Stimulated activated CD4-positive, alpha-beta T cell treated with anti-CD3 and anti-CD28 coated beads, TNF-alpha, amount 100 ng/mL, for 24 hours (primary cell): ENCODE data around the gene OR4X2.
"Not testable (repeated sequence)": the region's sequence is repeated elsewhere in the genome, so short reads cannot be mapped to it uniquely, and the experiment has no call there.

Experiments
- DNase-seq, 3 experiments: peaks; one replicate each; pipeline ENCODE4 v3.0.0-alpha.2; 2020; ENCODE audit warnings: low read depth in 3 of 3

OR4X2 gene, protein sequence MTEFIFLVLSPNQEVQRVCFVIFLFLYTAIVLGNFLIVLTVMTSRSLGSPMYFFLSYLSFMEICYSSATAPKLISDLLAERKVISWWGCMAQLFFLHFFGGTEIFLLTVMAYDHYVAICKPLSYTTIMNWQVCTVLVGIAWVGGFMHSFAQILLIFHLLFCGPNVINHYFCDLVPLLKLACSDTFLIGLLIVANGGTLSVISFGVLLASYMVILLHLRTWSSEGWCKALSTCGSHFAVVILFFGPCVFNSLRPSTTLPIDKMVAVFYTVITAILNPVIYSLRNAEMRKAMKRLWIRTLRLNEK

DNA sequence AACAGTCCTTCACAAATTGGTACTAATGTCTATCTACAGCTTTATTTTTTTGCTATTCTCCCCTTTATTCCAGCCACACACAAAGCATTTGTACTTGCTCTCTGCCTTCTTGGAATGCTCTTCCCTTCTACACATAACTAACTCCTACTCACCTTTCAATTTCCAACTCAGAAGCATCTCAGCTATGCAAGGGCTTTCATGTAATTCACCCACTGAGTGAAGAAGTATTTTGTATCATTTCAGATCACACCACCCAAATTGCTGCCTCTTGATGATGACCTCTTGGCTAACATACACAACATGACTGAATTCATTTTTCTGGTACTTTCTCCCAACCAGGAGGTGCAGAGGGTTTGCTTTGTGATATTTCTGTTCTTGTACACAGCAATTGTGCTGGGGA is at the start of gene OR4X2:
OR4X2 (plus strand) TSS at position 301 of the 400 bp plus-strand sequence; CDS start at position 301, 0 bp downstream.
- no peak for DNase-seq

DNA sequence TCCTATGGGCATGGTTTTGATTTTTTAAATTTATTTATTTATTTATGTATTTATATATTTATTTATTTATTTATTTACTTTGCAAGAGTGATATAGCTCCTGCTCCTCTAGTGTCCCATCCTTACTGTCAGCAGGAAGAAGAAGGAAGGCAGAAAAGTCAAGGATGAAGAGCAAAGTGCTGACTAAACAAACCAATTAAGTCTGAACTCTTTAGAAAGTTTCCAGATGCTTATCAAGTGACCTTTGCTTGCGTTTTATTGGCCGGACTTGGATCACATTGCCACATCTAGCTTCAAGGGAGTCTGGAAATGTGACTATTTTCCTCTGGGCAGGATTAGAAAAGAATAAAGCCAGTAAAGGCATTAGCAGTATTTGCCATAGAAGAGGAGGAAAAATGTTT is 37.0 kb upstream of the OR4X2 start:
- no peak for DNase-seq

DNA sequence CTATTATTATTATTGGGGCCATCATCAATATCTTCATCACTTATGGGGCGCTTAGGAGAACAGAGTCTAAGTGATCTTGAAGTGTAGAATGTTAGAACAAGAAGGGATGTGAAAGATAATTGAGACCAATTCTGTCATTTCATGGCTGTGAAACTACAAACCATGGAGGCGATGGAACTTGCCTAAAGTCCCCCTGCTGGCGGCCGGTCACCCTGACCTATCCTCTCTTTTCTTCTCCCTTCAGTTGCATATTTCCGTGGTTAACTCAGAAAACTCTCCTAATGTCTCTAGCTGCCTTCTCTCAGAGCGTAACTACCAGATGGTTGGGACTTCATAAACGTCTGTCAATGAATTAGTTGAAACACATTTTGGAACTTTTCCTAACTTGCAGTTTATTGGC is 34.9 kb upstream of the OR4X2 start:
- no peak for DNase-seq

DNA sequence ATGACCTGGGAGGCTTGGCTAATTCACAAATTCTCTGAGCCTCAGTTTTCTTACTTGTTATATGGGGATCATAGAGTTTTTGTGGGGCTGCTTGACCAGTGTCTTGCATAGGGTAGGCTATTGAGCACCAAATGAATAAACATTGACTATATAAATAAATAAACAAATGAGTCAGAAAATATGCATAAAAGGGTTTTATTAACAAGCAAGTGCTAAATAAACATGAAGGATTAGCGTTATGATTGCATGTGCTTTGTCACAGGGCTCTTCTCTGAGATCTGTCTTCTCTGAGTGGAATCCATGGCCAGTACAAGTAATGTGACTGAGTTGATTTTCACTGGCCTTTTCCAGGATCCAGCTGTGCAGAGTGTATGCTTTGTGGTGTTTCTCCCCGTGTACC is 28.4 kb upstream of the OR4X2 start, which contains the start of gene OR4B1:
OR4B1 (plus strand) TSS at position 301 of the 400 bp plus-strand sequence; CDS start at position 301, 0 bp downstream.
- no peak for DNase-seq

DNA sequence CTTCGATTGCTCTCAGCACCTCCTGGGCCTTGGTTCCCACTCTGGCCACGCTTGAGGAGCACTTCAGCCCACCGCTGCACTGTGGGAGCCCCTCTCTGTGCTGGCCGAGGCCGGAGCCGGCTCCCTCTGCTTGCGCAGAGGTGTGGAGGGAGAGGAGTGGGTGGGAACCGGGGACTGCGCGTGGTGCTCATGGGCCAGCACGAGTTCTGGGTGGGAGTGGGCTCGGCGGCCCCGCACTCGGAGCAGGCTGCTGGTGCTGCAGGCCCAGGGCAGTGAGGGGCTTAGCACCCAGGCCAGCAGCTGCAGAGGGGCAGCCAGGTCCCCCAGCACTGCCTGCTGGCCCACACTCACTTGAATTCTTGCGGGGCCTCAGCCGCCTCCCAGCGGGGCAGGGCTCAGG is 16.1 kb upstream of the OR4X2 start:
- no peak for DNase-seq

DNA sequence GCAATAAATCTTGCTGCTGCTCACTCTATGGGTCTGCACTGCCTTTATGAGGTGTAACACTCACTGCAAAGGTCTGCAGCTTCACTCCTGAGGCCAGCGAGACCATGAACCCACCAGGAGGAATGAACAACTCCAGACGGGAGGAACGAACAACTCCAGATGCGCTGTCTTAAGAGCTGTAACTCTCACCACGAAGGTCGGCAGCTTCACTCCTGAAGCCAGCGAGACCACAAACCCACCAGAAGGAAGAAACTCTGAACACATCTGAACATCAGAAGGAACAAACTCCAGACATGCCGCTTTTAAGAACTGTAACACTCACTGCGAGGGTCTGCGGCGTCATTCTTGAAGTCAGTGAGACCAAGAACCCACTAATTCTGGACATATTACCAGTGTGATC is 14.8 kb upstream of the OR4X2 start:
- not testable (repeated sequence) for DNase-seq

DNA sequence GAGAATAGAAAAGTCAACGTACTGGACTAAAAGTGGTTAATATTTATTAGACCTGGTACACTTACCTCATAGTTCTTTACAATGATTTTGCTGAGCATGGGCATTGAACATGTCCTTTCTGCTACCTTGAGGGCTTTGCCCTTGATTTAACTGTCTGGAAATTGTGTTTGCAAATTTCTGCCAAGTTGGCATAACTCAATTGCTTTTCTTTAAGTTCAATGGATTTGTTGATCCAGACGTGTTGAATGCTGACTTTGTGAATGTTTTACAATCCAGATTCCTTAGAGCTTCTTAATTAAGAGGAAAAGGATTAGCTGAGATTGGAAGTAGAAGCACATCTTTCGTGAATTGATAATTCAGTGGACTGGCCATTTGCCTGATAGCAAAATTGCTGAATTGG is 7.2 kb upstream of the OR4X2 start:
- no peak for DNase-seq

DNA sequence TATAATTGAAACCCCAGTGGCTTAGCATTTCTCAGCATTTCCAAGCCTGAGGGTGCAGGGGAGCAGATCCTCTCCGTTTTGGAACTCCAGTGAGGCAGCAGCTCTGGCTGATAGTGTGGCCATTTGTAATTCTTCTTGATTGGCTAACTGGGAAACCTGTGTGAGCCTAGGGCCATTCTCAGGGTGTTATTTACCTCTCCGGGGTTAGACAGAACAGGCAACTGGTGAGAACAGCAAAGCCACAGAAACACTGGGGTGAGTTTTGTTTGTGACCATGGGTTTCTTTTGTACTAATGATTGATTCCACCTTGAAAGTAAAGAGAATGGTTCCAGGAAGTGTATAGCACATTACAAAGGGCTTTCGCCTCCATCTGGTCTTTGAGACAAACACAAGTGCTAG is 2.4 kb upstream of the OR4X2 start:
- no peak for DNase-seq

DNA sequence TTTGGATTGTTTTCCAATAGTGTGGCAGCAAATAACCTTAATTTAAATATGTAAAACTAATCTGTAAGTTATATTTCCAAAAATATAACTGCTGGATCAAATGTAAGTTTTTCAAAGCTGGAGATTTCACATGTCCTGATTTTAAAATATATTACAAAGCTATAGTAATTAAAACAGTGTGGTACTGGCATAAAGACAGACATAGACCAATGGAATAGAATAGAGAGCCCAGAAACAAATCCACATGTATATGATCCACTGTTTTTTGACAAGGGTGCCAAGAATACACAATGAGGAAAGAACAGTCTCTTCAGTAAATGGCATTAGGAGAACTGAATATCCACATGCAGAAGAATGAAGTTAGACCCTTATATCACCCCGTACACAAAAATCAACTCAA is 4.0 kb downstream of the OR4X2 start:
- no peak for DNase-seq

DNA sequence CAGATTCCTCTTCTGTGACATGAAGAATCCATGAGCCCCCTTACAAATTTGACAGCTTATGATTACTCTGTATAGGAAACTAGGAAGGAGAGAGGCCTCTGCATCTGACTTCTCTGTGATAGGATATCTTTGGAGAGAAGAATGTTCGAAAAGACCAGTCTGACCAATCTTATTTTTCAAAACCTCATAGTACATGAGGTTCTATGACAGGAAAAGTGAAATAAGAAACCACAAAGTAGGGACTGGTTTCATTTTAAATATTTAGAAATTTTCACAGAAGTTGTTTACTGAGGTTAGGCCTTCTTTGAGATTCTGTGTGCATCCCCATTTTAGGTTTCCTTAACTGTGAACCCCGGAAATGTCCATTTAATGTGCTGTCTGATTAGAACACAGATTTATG is 16.7 kb downstream of the OR4X2 start:
- no peak for DNase-seq

DNA sequence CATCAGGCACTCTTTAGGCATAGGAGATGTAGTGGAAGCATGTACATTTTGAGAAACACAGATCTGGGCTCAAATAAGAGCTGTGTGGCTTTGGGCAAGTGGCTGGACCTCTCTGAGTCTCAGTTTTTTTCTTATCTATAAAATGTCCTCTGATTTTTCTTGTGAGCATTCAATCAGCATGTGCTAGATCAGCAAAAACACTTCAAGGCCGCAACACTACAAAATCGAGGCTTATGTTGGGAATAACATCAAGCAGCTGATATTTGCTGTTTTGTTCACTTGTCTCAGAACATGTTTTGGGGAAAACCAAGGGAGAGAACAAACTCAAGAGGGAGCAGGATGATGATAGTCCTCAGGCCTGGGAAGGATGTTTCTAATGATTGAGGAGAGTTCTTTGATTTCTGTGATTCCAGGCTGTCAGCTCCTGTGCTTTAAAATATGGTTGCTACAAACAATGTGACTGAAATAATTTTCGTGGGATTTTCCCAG is 18.6 kb downstream of the OR4X2 start, which contains the start of gene OR4X1:
OR4X1 (plus strand) TSS at position 439 of the 489 bp plus-strand sequence; CDS start at position 439, 0 bp downstream.
- no peak for DNase-seq

DNA sequence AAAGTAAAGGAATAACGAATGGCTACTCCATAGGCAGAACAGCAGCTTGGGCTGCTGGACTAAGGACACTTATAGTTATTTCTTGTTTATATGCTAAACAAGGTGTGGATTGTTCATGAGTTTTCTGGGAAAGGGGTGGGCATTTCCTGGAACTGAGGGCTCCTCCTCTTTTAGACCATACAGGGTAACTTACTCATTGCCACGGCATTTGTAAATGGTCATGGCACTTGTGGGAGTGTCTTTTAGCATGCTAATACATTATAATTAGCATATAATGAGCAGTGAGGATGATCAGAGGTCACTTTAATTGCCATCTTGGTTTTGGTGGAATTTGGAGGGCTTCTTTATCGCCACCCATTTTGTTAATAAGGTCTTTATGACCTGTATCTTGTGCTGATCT is 25.7 kb downstream of the OR4X2 start:
- DNase-seq: no peak

DNA sequence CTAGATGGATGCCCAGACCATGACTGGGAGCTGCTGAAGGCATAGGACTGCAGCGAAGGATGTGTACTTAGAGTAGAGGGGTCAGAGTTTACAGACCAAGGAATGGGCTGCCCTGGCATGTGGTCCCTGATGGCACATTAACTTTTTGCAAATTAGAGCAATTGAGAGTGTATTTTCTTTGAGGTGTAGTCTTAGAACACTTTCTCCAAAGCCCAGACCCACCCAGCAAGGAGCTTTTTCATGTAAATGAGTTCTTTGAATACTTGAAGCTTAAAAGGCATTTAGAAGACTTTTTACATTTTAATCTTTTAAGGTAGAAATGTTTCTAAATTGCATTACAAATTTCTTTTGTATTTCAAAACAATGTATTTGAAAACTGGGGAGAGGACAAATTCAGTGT is 27.7 kb downstream of the OR4X2 start:
- no peak for DNase-seq
